Measurements from ENCODE around the gene PPM1K.
"Not testable (repeated sequence)": the region's sequence is repeated elsewhere in the genome, so short reads cannot be mapped to it uniquely, and the experiment has no call there.

The PPM1K gene

DNA sequence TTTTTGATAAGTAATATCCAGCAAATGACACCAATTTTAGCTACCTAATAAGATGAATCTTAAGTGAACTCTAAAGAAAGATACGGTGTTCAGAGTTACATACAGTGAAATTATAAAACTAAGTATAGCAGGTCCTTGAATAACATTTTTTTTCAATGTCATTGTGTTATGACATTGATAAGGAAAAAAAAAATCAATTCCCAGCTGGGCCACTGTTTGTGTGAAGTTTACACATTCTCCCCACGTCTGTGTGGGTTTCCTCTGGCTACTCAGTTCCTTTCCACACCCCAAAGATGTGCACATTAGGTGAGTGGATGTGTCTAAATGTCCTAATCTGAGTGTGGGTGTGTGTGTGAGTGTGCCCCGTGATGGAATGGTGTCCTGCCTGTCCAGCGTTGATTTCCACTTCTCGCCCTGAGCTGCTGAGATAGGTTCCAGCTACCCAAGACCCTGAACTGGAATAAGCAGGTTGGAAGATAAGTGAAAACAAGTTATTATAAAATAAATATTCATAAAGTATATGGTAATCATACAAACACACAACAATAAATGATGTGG lies 31.2 kb upstream of the PPM1K start:
- no peak overlapping the region for H3K27ac ChIP-seq
- TF ChIP-seq CTCF (conservative IDR thresholded peaks at IDR 0.05): no peak

DNA sequence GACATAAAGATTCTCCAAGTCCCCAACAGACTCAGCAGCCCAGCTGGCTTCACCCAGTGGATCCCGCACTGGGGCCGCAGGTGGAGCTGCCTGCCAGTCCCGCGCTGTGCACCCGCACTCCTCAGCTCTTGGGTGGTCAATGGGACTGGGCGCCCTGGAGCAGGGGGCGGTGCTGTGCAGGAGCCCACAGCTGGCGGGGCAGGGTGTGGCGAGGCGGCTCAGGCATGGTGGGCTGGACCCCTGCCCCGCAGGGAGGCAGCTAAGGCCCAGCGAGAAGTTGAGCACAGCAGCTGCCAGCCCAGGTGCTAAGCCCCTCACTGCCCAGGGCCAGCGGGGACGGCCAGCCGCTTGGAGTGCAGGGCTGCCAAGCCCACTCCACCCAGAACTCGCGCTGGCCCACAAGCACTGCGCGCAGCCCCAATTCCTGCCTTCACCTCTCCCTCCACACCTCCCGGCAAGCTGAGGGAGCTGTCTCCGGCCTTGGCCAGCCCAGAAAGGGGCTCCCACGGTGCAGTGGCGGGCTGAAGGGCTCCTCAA lies 28.8 kb upstream of the PPM1K start:
- not testable (repeated sequence) for H3K27ac ChIP-seq

DNA sequence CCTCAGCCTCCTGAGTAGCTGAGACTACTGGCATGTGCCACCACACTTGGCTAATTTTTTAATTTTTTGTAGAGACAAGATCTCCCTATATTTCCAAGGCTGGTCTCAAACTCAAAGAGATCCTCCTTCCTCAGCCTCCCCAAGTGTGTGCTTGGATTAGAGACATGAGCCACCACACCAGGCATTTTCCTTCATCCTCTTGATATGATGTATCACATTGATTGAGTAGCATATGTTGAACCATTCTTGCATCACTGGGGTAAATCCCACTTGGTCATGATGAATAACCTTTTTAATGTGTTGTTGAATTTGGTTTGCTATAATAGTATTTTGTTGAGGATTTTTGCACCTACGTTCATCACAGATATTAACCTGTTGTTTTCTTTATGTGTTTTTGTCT lies 24.2 kb upstream of the PPM1K start:
- no peak for TF ChIP-seq CTCF (conservative IDR thresholded peaks at IDR 0.05)

DNA sequence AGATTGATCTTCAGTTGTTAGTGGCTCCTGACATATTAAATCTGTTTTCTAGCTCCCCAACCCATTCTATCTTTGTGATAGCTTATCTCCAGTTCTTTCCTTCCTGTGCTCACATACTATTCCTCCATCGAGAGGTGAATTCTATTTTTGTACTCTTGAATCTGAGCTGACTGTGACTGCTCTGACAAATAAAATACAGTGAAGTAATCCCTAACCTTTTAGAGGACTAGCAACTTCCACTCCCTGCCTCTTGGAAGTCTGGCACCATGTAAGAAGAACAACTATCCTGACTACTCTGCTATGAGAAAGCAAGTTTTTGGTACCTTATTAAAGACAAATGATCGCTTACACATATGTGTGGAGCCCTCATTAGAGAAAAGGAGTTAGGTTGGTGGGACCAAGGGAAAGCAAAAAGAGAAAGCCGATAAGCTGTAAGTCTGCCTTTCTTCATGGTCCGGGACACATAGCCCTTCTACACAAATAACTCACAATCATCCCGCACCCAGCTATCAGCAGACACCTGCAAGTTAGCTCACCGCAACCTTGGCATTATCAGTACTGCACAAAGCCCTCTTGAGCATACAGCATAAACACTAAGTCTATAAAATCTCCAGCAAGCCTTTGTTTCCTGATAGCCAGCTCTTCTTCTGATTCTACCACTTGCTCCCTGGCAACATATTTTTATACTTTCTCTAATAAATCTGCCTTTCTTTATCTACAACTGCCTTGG lies 13.5 kb upstream of the PPM1K start:
- no peak overlapping the region for H3K27ac ChIP-seq
- TF ChIP-seq CTCF (conservative IDR thresholded peaks at IDR 0.05): no peak

More for the DNA sequence above, 24.2 kb upstream of the PPM1K start:
- H3K27ac ChIP-seq: no peak overlapping the region

DNA sequence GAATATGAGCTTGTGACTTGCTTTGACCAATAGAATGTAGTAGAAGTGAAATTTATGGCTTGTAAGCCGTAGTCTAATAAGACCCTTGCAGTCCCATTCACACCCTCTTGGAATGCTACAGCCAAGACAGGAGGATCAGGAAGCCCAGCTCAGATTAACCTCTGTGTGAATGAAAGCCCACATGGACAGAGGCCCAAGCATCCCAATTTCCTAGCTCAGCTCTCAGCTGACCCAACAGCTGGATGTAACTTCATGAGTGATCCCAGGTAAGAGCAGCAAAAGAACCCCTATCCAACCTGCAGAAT lies 12.8 kb upstream of the PPM1K start:
- TF ChIP-seq CTCF (conservative IDR thresholded peaks at IDR 0.05): no peak

DNA sequence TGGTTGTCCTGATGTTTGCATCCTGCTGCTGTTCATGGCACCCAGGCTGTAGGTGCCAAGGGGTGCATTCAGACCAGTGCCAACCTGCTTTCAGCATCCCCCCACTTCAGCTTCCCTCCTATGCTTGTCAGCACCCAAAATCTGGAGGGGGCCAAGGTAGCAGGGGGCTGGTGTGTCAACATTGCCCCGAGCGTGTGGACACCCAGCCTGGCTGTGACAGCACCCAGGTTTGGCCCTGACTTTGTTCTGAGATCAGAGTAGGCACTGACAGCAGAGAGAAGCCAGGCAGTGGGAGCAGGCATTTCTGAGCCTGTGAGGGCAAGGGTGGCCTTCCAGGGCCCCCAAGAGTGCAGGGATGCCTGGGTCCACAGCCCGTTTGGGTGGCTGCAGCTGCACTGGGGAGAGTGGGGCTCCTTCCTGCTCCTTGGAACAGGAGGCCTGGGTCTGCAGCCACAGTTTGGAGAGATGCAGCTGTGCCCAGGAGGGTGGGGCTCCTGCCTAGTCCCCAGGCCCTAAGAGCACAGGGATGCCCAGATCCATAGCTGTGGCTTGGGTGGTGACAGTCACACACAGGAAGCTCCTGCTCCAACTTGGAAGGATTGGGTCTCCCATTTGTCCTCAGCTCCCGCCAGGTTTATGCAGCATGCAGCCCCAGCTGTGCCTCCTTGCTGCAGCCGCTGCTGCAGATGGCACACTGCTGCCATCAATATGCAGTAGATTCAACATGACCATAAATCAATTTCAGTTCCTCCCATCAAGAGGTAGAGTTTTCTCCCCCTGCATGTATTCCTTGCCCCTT lies 12.3 kb upstream of the PPM1K start:
- no peak overlapping the region for H3K27ac ChIP-seq
- TF ChIP-seq CTCF (conservative IDR thresholded peaks at IDR 0.05): no peak

More for the DNA sequence above, 12.8 kb upstream of the PPM1K start:
- H3K27ac ChIP-seq: no peak overlapping the region

GRCh38 chr4:88295656-88296055 lies 11.3 kb upstream of the PPM1K start:
- H3K27ac ChIP-seq: no peak overlapping the region
- TF ChIP-seq CTCF (conservative IDR thresholded peaks at IDR 0.05): no peak
